ENCODE results near the gene LCE2C.

GRCh38 chr1:152697701-152698600 lies 22.9 kb downstream of the LCE2C start, which contains the start of gene LCE2A:
- TF ChIP-seq CTCF (conservative IDR thresholded peaks at IDR 0.05; ENCODE audit: low read length) (no peak), EZH2phosphoT487 (IDR thresholded peaks at IDR 0.05; ENCODE audit: borderline replicate concordance) (no peak)

Measured in Loucy (cell line).